Effector CD4-positive, alpha-beta T cell (primary cell): ENCODE data around the gene SMPD3.
A peak's percentile ranks its signal among the peaks of the same experiment; 100 is the strongest.
"Not testable (repeated sequence)": the region's sequence is repeated elsewhere in the genome, so short reads cannot be mapped to it uniquely, and the experiment has no call there.

Experiments used
- DNase-seq: peaks from one replicate; pipeline ENCODE4 v3.0.0-alpha.2; 2020
- total RNA-seq: gene quantifications from one replicate; lab custom pipeline; 2026; lab: John Stamatoyannopoulos, UW

The SMPD3 gene
- total RNA-seq: 16.1 reads per million, percentile 42 among the genes with 10 or more reads in this experiment

DNA sequence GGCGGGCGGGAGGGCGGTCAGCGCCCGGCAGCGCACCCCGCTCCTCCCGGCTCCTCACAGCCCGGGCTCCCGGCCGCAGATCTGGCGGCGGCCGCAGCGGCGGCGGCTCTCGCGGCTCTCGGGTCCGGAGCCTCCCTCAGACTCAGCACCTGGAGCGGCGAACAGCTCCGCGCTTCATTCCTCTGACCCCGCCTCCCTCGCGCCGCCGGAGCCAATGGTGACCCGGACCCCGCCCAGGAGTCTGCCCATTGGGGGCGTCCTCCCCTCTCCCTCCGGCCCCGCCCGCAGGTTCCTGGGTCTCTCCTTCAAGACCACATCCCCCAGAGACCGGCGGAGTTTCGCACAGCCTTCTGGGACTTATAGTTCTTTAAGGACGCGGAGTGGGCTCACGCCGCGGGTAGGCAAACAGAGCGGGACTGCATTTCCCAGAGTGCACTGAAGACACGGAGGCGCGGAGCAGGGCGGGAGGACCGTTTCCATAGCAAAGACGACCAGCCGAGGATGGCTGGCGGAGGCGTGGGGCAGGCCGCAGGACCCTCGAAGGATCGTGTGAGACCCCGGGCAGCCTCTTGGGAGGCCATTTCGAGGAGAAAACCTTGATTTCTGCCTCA is at the start of gene SMPD3:
Gene SMPD3 (minus strand): TSS at position 149 of the 611 bp plus-strand sequence. CDS start 76,327 bp downstream, outside the sequence.
- peak; percentile 95 for DNase-seq

DNA sequence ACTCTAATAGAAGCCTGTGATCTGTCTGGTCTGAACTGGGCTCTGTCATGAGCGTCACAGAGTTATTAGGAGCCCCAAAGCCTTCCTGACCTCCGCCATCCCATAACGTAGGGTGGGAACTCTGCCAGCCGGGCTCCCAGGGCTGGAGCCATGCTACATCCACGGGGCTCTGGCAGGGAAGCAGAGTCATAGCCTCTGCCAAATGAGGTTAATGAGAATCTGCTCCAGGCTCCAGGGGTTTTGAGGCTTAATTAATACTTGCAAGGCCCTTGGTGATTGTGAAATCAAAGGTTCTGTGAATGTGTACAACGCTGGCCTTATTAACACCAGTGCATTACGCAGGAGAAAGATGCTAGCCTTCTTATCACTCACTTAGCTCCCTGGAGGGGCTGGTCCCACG is 48.4 kb upstream of the SMPD3 start:
- no peak for DNase-seq

DNA sequence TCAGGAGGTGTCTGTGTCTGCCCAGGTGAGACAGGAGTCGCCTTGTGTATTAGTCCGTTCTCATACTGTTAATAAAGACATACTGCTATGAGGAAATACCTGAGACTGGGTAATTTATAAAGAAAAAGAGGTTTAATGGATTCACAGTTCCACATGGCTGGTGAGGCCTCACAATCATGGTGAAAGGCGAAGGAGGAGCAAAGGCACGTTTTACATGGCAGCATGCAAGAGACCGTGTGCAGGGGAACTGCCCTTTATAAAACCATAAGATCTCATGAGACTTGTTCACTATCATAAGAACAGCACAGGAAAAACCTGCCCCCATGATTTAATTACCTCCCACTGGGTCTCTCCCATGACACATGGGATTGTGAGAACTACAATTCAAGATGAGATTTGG is 46.0 kb upstream of the SMPD3 start:
- DNase-seq: not testable (repeated sequence)

DNA sequence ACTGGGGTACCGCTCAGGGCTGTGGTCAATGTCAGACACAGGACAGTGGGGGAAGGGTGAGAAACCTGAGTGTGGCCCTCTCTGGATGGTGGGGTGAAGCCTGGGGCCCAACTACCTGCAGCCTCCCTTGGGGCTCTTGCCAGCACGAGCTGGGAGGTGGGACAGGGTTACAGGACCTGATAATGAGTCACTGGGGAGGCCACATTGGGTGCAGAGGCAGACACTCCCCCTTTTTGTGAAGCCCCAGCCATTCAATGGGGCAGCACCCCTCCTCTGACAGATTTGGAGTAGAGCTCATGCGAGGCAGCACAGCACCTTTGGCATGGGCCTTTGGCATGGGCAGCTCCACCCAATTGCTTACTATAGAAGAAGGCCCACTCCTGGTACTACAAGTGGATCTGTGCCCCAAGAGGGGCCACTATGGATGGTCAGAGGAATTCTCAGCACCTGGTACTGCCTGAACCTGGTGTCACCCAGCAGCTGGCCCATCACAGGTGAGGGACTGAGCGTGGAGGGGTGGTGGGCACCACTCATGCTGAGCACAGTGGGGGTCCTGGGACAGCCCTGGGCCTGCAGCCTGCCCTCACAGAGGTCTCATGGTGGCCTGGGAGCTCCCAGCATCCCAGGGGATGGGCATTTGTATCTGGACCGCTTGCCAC is 45.2 kb upstream of the SMPD3 start:
- no peak for DNase-seq

DNA sequence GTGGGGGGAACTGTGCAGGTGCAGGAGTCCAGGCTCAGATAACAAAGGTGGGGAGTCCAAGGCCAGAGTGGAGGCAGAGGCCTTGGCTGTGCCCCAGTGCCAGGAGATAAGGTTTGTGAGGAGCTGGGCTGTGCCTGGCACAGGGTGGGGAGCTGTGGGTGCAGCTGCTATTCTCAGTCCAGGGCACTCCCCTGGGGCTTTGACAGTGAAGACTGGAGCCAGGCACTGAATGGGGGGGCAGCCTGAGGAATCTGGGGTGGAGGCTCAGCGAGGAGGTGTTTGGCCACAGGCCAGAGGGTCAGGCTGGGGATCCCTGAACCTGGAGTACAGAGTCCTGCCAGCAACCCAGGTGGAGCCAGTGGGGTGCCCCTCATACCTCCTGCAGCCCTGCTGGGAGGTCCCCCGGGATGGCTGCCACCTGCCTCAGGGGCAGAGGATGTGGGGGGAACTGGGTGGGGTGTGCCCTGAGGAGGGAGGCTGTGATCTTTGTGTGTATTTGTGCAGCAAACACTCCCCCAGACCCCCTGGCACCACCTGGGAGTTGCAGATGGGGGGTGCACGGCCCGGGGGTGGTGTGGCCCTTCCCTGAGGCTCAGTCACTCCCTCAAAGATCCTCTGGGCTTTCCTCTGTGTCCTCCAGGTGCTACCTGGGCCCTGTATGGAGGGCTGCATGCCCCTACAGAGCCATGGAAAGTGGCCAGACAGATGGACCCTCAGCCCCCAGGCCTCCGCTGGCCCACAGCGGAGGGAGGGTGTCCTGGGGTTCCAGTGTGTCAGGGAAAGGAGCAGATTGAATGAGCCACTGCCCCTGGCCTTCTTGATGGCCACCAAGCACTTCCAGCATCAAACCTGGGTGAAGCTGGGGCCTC is 44.5 kb upstream of the SMPD3 start:
- DNase-seq: no peak

DNA sequence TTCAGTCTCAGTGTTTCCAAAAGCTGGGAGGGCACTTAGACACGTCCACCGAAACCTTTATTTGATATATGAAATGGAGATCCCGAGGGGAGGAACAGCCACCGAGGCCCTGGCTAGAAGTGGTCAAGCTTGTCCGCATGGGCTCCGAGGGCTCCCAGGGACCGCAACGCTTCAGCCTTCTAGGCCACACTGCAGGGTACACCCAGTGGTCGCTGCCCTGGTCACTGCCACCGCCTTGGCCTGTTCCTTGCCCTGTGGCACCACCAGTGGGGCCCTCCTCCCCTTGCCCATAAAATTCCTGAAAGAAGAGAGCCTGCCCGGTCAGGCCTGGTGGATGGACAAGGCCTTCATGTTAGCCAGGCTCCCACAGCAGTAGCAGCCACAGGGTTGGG is 43.8 kb upstream of the SMPD3 start:
- no peak for DNase-seq

DNA sequence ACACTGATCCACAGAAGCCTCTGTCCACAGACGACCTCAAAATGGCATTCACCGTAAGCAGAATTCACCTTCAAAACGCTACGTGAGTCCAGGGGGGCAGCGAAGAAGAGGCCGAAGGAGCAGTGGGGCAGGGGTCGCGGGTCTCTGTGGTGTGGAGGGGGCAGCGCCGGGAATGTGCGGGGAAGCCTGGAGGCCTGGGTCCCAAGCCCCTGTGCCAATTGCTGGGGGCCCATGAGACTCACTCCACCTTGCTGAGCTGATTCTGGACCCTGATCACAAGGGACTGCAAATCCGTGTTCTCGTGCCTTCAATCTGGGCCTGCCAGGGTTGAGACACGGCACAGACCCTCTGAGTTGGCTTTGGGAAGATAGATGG is 43.3 kb upstream of the SMPD3 start:
- no peak for DNase-seq

DNA sequence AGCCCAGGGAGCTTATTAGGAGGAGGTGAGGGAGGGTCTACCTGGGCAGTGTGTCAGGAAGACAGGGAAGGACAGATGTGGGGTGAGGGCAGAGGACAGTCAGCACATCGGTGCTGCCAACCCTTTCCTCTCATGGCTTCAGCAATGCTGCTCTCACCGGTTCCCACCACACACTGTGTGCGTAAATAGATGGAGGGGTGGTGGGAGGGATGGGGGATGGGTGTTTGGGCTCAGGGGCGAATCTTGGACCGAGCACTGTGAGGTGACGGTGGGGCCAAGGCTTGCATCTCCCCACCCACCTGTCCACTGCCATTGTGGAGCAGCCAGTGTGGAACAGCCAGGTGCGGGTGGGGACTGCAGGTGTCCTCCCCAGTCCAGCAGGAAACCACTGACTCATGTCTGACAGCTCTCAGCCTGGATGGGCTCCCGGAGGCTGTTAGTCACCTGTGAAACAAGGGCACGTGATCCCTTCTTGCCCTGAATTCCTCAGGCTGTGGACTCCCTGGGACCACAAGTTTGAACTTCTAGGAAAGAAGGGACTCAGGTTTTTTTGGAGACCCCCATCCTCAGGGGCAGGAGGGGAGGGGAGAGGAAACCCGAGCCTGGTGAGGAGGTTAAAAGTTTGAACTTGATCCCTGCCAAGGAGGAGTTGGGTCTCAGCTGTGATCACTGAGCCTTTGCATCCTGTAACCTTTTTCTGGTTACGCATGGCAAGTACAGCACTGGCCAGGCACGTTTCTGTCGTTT is 42.7 kb upstream of the SMPD3 start:
- DNase-seq: no peak

DNA sequence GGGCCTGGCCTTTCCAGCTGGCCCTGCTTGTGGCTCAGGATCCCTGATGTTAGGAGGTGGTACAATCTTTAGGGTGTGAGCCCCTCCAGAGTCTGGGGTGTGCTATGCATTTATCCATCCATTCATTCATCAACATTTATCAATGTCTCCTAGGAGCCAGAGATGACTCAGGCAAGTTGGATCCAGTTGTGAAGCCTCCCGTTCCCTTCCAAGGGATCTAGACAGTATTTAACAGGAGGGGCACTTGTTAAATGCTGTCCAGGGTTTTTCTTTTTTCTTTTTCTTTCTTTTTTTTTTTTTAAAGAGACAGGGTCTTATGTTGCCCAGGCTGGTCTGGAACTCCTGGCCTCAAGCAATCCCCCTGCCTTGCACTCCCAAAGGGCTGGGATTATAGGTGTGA is 42.0 kb upstream of the SMPD3 start:
- DNase-seq: no peak

DNA sequence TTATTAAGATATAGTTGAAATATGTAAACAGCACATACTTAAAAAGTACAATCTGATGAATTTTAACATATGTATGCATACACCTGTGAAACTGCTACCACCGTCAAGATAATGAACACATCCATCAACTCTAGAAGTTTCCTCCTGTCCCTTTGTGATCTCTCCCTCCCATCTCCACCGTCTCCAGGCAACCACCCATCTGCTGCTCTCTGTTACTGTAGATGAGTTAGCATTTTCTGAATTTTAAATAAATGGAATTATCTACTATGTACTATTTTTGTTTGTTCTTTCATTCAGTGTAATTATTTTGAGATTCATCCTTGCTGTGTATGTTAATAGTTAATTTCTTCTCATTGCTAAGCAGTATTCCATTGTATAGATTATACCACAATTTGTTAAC is 40.2 kb upstream of the SMPD3 start:
- no peak for DNase-seq

DNA sequence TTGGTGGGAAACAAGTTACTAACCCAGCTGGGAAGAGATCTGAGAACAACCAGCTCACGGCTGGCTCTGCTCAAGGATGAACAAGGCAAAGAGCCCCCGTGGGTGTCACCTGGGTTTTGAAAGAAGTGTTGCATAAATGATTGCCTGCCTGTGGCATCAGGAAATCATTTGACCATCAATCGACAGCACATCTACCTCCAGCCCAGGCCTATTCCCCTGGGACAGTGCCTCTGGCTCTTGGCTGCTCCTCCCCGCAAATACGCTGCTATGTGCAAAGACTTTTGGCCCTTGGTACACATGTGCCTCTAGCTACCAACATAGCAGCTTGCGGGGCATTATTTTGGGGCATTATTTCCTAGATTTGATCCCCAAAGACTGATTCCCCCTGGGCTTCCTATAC is 39.4 kb upstream of the SMPD3 start:
- no peak for DNase-seq

DNA sequence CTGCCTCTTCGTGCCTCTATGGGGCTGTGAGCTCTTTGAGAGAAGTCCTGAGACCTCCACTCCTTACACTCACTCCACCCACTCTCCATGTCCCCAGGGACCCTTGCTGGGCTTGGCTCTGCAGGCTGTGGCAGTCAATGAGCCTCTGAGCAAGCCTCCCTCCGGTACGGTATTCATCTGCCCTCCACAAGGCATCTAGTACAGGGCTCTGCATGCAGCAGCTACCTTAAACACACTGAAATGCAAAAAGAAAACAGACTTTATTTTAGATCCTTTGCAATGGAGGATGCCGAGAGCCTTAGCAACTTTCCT is 38.9 kb upstream of the SMPD3 start:
- DNase-seq: no peak

DNA sequence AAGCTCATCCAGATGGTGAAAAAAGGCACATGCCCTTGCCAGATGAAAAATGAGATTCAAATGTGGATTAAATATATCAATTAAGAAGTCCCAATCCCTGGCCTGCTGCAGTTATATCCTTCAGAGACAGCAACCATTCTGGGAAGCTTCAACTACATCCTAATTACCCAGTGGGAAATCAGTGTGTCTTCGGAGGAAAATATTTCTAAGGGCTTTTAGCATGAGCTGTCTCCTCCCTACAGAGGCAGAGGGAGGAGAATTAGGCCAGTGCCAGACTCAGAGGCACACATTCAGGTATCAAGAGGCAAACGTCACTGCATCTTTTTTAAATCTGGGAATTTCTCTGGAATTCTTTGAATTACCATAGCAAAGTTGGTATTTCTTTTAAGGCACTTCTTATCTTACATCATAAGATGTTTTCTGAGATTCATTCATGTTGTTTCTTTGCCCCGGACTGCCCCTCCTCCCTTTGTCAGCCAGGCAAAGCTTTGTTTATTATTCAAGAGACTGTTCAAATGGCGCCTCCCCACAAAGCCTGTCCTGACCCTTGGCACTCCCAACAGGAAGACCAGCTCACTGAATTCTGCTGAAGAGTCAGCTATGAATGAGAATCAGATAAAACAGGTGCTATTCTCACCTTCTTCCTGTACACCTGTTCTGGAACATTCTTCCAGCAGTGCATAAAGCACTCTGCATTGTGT is 38.3 kb upstream of the SMPD3 start:
- no peak for DNase-seq

DNA sequence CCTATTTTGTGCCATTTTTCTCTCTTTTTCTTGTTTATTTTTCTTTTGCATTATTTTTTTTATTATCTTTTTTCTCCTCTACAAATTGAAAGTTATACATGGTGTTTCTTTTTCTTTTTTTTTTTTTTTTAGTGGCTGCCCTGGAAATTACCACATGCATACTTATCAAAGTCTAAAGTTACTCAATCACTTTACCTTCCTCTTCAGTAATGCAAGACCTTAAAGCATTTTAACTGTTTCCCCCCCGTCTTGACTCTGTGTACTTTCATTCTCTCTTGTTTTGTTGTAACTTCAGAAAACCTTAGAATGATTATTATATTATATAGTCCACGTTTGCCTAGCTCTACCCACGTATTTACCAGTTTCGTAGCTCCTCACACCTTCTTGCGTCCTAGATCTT is 33.3 kb upstream of the SMPD3 start:
- no peak for DNase-seq

DNA sequence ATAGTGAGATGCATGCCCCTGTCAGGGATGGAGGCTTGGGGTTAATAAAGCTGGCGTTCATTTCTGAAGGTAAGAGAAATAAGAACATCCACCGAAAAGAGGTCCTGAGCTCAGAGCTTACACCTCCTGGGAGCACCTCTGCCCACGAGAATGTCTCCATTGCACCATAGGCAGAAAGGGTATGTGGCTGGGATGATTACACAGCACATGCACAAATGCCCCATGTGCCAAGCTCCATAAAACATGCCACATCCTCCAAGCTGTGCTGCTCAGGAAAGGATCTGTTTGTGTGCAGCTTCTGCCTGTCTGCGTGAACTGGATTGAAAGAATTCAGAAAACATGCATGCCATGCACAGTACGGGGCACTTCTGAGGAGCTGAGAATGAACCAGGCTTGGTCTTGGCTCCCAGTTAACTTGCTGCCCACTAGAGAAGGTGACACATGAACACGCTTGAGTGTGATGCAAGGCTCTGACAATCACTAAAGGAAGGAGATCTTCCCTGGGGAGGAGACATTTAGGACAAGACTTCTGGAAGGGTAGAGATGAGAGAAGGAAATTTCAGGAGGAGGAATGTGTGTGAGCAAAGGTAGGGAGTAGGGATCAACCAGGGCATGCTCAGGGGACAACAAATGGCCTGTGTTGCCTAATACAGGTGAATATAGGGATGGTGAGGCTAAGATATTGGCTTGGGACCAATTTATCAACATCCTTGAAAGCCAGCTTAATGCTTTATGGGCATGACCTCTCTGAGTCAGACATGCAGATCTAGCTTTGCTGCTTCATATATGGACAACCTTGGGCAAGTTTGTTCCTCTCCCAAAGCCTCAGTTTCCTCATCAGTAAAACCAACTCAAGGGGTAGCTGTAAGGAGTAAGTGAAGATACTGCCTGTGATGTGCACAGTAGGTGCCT is 32.0 kb upstream of the SMPD3 start:
- no peak for DNase-seq

DNA sequence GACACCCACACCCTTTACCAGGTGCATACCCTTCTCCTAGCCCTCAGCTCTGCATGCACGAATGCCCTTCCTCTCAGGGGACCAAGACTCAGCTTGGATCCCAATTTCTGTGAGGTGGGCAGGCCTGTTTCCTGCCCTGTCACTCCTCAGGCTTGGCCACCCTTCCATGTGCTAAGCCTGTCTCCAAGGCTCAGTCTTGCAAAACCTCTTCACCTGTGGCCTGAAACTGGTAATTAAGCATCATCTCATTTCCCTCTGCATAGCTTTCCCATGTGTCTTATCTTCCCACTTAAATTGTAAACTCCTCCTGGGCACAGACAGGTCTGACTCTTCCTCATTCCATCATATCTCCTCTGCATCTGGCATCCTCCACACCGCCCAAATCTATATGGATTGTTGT is 31.0 kb upstream of the SMPD3 start:
- no peak for DNase-seq

DNA sequence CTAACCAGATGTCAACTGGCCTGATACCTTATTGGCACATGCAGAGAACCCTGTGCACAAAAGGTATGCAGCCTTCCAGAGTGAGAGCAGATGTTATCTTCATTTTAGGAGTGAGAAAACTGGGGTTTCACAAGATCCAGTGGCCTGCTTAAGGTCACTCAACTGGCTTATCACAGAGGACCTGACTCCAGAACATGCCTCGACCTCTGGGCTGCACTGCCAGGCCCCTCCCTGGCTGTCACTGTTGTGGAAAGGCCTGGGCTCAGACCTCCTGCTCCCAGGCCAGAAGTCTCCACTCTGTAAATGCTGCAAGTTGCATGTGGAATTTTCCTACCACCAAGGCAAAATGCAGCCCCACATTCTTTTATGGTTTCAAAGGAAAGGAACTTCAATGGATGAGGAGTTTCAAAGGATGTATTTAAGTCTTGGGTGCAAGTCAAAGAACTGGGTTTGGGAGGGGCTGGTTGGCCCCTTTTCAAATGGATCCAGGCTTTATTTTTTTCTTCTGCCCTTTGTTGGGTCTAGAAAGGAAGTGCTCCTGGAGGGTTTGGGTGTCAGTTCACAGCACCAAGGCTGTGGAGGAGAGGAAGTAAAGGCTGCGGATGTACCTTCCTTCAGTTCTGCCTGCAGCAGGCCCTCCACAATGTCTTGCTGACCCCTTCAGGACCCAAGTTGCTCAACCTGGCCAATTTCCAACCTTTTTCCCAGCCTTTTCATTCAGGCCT is 30.4 kb upstream of the SMPD3 start:
- no peak for DNase-seq

DNA sequence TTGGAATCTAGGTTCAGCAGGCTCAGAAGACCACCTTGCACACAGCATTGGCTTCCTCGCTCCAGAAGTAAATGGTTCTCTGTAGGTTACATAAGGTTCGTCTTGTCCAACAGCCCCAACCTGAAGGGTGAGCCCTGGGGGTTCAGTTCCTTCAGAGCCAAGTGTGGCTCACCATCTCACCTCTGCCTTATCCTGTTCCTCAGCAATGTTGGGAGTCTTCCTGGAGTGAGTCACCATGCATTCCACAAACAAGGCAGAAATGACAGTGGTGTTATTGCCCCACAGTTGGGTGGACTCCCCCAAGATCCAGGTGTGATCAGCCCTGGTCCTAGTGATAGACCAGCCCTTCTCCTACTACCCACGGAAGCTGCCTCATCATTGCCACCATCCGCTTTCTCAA is 26.8 kb upstream of the SMPD3 start:
- no peak for DNase-seq

DNA sequence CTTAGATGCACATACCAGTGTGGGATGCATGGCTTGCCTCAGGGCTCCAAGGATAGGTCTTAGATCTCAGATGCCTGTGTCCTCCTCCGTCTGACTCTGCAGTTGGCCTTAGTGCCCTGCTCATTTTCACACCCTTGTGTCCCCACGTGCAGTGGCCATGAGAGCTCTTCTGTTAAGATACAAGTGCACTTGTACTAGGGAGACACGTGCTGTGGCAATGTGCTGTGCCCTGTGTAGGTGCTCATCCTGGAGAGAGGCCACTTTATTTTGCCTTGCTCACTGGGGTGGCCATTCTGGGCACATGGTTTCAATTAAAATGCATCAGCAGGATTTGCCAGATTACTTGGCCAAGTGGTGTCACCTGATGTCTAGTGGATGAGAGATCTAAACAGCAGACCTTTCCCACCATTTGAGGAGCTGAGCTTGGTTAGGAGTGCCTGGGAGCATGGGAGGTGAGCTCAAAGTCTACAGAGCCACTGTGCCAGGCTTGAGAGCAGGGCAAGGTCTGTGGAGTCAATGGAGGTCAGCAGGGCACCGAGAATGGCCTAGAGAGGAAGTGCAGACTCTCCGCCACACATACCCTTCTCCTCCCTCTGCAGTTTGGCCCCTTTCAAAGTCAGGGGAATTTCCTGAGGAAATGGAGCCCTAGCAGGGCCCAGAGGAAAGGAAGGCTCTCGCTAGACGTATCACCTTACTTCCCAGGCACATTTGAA is 25.2 kb upstream of the SMPD3 start:
- DNase-seq: no peak

DNA sequence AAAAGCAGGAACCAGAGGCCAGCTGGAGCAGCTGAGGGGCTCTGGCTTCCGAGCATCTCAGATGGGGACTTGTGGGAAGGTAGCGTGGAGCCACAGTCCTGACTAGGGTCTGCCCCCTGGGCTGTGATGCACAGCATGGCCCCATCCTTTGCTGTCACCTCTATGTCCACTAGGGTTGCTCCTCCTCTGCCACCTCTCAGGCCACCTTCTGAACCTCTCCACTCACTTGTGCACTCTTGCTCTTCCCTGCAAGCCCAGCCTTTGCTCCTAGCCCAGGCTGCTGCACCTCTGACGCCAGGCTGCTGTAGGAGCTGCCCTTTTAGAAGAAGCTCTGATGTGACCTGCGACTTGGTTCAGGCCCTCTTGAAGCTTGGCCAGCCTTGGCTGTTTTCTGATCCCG is 24.3 kb upstream of the SMPD3 start:
- DNase-seq: no peak
